ENCODE results near the gene CNR2.

CNR2 gene

GRCh38 chr1:23910553-23911246, 2.5 kb downstream of the CNR2 start:
- no peak for ATAC-seq (ENCODE audit: low read depth)
- H3K27me3 ChIP-seq (ENCODE audit: insufficient read depth, poor library complexity, severe bottlenecking): no peaks in the 10 kb centered on the region
- H3K36me3 ChIP-seq (ENCODE audit: low read depth): no peaks in the 10 kb centered on the region
- DNase-seq (ENCODE audit: low spot score): no peak
- no peaks in the 10 kb centered on the region for H3K9me3 ChIP-seq (ENCODE audit: severe bottlenecking)
- H3K4me3 ChIP-seq (ENCODE audit: severe bottlenecking): no peak overlapping the region
- H3K27ac ChIP-seq (ENCODE audit: poor library complexity, severe bottlenecking): no peak overlapping the region
- TF ChIP-seq CTCF (IDR thresholded peaks at IDR 0.05; ENCODE audit: poor library complexity, severe bottlenecking): no peak
- H3K4me1 ChIP-seq (ENCODE audit: insufficient read depth, poor library complexity, severe bottlenecking): peaks cover 8% of the 10 kb centered on the region

- no peaks in the 10 kb centered on the region for H3K27me3 ChIP-seq (ENCODE audit: insufficient read depth, poor library complexity, severe bottlenecking)
- ATAC-seq (ENCODE audit: low read depth) (no peak), DNase-seq (ENCODE audit: low spot score) (no peak)
- no peak overlapping the region for H3K27ac ChIP-seq (ENCODE audit: poor library complexity, severe bottlenecking)
- H3K4me1 ChIP-seq (ENCODE audit: insufficient read depth, poor library complexity, severe bottlenecking): peaks cover 10% of the 10 kb centered on the region
- H3K9me3 ChIP-seq (ENCODE audit: severe bottlenecking): no peaks in the 10 kb centered on the region
- no peaks in the 10 kb centered on the region for H3K36me3 ChIP-seq (ENCODE audit: low read depth)
- no peak for TF ChIP-seq CTCF (IDR thresholded peaks at IDR 0.05; ENCODE audit: poor library complexity, severe bottlenecking)
- H3K4me3 ChIP-seq (ENCODE audit: severe bottlenecking): no peak overlapping the region
Observed at GRCh38 chr1:23910144-23910543, 3.0 kb downstream of the CNR2 start.

DNA sequence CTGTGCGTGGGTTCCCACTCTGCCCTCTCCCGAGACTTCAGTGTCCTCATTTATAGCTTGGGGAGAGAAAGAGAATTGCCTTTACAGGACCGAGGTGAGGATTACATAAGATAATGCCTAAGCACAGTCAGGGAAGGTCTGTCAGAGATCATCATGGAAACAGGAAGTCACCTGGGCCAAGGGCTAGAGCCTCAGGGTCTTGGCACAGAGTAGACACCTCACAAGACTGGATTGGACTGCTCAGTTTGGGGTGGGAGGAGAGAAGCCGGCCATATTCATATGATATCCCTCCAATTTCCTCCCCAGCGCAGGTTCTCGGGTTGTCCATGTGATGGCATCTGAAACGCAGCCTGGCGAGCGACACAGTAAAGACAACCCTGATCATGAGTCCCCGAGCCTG, 3.8 kb downstream of the CNR2 start:
- Histone ChIP-seq H3K9me3 (ENCODE audit: severe bottlenecking) (no peaks in the 10 kb centered on the region), H3K4me3 (ENCODE audit: severe bottlenecking) (no peak overlapping the region), H3K27me3 (ENCODE audit: insufficient read depth, poor library complexity, severe bottlenecking) (no peaks in the 10 kb centered on the region), H3K4me1 (ENCODE audit: insufficient read depth, poor library complexity, severe bottlenecking) (peaks cover 17% of the 10 kb centered on the region), H3K27ac (ENCODE audit: poor library complexity, severe bottlenecking) (no peak overlapping the region), H3K36me3 (ENCODE audit: low read depth) (no peaks in the 10 kb centered on the region)
- DNase-seq (ENCODE audit: low spot score) (no peak), ATAC-seq (ENCODE audit: low read depth) (no peak)
- no peak for TF ChIP-seq CTCF (IDR thresholded peaks at IDR 0.05; ENCODE audit: poor library complexity, severe bottlenecking)

- Histone ChIP-seq H3K27me3 (ENCODE audit: insufficient read depth, poor library complexity, severe bottlenecking) (peaks cover 2% of the 10 kb centered on the region), H3K4me1 (ENCODE audit: insufficient read depth, poor library complexity, severe bottlenecking) (peaks cover 18% of the 10 kb centered on the region), H3K36me3 (ENCODE audit: low read depth) (no peaks in the 10 kb centered on the region), H3K27ac (ENCODE audit: poor library complexity, severe bottlenecking) (no peak overlapping the region), H3K4me3 (ENCODE audit: severe bottlenecking) (no peak overlapping the region), H3K9me3 (ENCODE audit: severe bottlenecking) (no peaks in the 10 kb centered on the region)
- DNase-seq (ENCODE audit: low spot score) (no peak), ATAC-seq (ENCODE audit: low read depth) (no peak)
- no peak for TF ChIP-seq CTCF (IDR thresholded peaks at IDR 0.05; ENCODE audit: poor library complexity, severe bottlenecking)
Observed at GRCh38 chr1:23908453-23909341, 4.5 kb downstream of the CNR2 start.

Measured in RWPE2 (cell line).